ENCODE data around the gene RBFOX2.
"Not testable (repeated sequence)": the region's sequence is repeated elsewhere in the genome, so short reads cannot be mapped to it uniquely, and the experiment has no call there.

RBFOX2 gene

DNA sequence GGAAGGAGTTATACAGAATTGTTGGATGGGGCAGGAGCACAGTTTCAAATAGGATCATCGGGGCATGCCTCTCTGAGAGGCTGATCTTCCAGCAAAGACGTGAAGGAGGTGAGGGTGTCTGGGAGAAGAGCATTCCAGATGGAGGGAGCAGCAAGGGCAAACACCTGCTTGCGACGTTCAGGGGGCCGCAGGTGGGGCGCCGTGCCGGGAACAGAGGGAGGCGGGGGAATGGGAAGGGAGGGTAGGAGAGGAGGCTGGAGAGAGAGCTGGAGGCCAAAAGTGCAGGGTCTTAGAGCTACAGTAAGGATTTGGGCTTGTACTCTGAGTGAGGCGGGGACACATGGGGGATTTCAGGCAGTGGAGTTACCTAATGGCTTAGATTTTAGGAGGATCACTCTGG is 297.3 kb downstream of the RBFOX2 start:
- no peak for DNase-seq

DNA sequence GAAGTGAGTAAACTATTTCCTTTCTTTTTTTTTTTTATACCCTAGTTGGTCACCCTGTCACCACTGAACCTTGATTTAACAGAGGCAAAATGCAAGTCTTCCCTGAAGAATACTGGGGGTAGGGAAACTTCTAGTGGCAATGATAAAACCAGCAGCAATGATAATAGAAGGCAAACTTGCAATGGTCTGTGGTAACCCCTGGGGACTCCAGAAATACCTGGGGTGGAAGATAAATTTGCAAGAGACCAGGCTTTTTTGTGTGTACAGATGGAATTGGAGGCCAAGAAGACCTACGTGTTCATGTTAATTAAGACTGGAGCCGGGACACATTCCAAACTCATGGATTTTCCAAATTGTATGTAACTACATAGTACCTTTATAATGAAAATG is 299.3 kb downstream of the RBFOX2 start:
- no peak for DNase-seq

DNA sequence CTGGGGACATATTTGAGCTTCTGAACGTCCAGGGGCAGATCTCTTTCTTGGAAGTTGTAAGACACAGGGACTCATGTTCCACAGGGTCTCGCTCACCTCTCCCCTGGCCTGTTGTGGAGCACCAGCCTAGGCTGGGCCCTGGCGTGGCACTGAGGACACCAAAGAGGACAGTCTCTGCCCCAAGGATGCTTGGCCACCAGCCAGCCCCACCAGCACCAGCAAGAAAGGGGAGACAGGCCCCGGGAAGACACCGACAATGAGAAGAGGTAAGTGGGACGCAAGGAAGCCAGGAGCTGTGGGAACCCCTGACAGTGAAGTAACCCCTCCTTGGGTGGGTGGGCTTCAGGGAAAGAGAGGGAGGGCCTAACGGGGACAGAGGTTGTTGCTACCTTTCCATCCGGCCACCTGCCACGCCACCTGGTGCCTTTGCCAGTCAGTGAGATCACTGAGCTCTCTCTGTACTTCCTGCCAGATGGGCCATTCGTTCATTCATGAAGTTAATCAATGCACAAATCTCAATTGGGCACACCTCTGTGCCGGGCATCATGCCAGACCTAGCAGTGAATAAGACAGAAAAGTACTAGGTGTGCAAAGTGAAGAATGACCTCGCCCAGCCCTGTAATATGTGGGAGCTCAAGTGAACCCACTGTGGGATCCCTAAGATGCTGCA is 299.9 kb downstream of the RBFOX2 start:
- DNase-seq: no peak

DNA sequence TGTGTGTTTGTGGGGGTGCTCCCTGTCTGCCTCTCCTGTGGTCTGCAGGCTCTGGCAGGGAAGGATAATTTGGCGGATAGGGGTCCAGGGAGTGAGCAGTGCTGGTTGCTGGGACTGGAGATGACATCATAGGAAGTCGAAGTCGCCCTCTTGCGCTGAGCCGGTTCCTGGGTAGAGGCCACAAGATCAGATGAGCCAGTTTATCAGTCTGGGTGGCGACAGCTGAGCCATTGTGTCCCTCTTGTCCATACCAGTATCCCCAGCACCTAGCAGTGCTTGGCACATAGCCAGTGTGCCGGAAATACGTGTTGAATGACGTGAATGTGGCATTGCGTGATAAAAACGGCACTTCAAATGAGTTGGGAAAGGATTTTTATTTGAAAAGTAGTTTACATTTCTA is 301.2 kb downstream of the RBFOX2 start:
- no peak for DNase-seq

DNA sequence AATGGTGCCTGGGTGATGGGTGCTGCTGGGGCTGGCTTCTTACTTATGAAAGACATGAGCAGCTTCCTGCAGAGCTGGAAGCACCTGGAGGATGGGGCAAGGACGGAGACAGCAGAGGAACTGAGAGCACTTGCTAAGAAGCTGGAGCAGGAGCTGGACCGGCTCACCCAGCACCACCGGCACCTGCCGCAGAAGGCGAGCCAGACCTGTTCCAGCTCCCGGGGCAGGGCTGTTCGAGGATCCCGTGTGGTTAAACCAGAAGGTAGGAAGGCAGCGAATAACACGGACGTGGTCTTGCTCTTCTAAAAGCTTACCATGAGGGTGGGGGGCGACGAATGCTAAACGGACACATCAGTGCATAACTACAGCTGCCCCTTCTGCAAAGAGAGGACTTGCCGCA is 301.7 kb downstream of the RBFOX2 start:
- DNase-seq: no peak

DNA sequence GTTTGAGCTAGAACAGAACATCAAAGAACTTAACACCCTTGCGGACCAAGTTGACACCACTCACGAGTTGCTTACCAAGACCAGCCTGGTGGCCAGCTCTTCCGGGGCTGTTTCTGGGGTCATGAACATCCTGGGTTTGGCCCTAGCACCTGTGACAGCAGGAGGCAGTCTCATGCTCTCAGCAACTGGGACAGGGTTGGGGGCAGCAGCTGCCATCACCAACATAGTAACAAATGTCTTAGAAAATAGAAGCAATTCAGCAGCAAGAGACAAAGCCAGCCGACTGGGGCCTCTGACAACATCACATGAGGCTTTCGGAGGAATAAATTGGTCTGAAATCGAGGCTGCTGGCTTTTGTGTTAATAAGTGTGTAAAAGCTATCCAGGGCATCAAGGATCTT is 302.2 kb downstream of the RBFOX2 start:
- DNase-seq: no peak

DNA sequence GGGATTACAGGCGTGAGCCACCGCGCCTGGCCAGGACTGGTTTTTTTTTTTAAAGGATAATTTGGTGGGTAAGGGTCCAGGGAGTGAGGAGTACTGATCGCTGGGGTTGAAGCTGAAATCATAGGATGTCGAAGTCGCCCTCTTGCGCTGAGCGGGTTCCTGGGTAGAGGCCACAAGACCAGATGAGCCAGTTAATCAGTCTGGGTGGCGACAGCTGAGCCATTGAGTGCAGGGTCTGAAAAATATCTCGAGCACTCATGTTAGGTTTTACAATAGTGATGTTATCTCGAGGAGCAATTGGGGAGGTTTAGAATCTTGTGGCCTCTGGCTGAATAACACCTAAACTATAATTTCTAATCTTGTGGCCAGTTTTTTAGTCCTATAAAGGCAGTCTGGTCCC is 303.1 kb downstream of the RBFOX2 start:
- no peak for DNase-seq

DNA sequence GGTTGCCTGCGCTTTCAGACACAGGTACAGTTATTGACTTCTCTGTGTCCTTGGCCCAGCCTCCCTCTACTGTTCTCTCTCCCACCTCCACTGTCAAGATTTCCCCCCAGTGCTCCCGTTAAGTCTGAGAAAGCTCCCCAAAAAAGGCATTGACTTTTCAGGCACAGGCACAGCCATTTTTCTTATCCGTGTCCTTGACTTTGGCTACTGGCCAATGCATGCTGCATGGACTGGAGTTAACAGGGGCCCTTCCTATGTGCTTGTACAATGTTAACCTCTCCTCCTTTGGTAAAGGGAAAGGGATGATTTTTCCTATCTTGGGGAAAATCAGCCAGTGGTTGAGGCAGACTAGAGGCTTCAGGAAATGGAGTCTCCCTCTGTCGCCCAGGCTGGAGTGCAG is 306.7 kb downstream of the RBFOX2 start:
- no peak for DNase-seq

DNA sequence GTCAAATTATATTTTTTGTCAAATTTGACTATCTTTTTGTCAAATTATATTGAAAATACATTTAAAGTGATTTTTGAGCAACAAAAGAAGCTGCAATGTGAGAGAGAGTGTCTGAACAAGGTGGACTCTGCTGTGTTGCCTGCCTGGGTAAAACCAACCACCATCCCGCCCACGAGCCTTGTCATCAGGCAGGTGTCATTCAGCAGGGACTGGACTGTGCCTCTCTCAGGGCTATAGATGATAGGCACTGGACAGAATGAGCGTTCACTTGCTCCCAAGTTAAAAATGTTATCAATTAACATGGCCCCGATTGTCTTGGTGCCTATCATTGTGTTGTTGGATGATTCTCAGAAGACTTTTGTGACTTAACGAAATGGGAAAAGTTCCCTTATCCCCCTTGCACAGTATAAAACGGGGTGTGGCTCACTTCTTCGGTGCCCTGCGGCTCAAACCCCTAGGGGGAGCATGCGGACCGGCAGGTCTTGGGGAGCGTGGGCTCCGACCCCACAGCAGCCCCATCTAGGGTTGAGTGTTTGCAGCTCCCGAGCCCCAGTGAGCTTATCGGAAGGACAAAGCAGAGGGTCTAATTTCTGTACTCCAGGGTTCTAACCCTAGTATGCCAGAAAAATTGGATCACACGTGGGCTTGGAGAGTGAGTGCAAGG is 309.3 kb downstream of the RBFOX2 start:
- DNase-seq: no peak

DNA sequence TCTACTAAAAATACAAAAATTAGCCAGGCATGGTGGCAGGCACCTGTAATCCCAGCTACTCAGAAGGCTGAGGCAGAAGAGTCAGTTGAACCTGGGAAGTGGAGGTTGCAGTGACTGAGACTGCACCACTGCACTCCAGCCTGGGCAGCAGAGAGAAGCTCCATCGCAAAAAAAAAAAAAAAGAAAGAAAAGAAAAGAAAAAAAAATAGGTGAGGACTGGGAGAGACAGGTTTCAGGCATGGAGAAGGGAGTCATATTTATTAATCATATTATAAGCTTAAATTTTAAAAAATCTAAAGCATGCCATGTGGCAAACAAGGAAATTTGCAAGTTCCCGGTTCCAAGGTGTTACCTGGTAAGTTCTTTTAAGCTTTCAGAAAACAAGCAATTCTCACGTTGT is 311.1 kb downstream of the RBFOX2 start, which contains the start of gene APOL5:
TSS of gene APOL5 (plus strand) at position 301 of the 400 bp plus-strand sequence. CDS start at position 301, 0 bp downstream.
- no peak for DNase-seq

DNA sequence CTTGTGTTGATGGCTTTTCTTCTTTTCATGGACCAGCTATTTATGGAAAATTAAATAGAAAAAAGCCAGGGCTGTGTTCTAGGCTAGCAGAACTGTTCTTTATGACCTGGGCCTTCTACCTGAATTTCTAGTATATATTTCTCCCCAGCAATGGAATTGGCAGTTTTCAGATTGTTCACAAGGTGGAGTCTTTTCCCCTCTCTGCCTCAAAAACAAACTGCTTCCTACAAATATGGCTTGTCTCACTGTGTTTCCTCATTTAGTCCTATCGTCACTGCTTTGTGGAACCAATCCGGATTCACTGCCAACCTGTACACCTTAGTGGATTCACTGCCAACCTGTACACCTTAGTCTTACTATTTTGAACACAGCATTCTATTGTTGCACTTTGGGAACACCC is 316.0 kb downstream of the RBFOX2 start:
- no peak for DNase-seq

DNA sequence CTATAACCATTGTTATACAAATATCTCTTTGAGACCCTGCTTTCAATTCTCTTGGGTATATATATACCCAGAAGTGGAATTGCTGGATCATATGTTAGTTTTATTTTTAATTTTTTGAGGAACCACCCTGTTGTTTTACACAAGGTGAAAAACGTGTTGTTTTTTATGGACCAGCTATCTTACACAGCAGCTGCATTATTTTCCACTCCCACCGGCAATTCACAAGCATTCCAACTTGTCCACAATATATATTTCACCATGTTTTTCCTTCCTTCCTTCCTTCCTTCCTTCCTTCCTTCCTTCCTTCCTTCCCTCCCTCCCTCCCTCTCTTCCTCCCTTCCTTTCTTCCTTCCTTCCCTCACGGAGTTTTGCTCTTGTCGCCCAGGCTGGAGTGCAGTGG is 317.3 kb downstream of the RBFOX2 start:
- DNase-seq: no peak

DNA sequence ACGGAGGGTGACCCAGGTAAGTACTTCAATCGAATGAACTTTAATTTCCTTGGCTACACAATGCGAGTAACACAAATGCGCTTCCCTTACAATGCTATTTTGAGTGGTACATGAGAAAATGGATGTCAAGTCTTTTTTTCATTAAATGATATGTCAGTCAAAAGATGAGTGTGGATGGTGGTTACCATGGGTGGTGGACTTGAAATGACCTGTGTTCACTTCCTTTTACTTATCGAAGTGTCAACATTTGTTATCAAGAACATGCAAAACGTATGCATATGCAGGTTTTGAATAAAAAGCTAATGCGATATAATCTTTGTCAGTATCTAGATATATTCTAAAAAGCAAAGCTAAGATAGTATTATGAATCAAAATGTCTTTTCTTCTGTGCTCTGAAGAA is 319.7 kb downstream of the RBFOX2 start:
- no peak for DNase-seq

DNA sequence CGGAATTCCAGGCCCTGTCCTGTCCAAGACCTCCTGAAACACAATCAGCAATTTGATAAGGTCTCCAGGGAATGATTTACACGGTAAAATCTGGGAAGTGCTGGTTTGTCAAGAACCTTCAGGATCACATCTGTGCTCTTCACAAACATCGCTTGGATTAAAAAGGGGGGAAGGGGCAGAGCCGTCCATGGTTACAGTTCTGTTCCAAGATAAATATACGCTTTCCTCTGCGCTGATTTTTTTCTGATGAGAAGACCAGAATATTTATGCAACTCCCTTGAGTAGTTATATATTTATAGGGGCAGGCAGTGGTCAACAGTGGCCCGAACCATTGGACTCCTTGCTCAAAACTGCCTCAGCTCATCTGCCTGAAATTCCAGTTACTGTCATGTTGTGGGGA is 320.2 kb downstream of the RBFOX2 start:
- DNase-seq: no peak

DNA sequence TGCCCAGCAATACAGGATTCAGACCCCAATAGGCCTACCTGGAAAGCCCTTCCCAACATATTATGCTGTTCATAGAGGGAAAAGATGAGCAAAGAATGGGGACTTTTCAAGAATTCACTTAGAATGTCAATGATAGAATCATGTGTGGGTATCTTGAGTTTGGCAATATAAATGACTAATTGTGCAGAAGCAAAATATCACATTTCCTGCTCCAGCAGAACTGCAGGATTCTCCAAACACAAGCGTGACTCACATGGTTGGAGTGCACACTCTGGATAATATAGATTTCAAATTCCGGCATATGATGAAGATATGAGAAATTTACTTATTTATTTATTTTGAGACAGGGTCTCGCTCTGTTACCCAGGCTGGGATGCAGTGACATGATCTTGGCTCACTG is 323.5 kb downstream of the RBFOX2 start:
- no peak for DNase-seq

DNA sequence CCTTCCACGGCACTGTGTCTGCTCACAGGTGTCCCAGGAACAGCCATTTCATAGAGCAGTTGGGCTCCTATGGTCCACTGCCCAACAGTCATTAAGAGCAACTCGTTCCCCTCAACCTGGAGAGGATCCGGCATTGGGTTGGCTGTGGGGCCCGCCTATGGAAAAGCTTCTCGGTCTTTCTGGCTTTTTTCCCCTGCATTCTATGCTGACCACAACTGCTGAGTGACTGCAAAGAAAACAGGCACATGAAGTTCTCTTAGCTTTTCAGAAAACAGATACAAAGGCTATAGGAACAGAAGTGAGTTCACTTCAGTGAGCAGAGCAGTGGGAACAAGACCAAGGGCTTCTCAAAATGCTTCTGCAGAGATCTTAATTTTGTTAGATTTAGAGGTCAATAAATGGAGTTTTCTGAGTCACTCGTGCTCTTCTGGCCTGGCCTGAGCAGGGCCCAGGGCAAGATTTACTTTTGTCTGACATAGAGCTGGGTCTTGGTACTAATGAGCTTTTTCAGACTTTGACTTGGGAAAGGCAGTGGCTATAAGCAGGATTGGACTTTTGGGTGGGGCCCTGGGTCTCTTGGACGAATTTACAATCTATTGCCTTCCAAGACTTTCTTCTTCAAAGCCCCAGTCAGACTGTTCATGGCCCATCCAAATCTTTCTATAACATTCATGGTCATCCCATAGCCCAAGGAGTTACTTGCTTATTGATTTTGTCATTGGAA is 324.6 kb downstream of the RBFOX2 start:
- no peak for DNase-seq

DNA sequence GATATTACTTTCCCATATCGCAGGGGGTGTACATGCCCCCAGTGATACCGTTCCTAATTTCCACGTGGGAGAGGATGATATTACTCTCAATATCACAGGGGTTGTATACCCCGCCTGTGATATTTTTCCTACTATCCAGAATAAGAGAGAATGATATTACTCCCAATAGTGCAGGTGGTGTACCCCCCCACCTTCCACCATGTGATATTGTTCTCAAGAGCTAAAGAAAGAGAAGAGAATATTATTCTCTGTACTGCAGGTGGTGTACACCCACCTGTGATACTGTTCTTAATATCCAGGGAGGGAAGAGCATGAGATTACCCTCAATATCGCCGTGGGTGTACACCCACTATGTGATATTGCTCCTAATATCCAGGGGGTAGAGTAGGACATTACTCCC is 328.8 kb downstream of the RBFOX2 start:
- DNase-seq: not testable (repeated sequence)

DNA sequence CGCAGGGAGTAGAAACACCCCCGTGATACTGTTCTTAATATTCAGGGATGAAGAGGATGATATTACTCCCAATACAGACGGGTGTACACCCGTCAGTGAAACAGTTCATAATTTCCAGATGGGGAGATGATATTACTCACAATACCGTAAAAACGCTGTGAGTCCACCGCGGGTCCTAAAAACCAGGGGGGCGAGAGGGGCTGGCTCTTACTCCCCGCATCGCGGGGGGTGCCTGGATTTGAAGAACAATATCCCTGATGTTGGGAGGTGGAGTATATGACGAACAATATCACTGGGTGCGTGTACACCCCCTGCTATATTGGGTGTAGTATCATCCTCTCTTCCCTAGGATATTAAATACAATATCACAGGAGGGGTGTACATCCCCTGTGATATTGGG is 331.5 kb downstream of the RBFOX2 start:
- no peak for DNase-seq

DNA sequence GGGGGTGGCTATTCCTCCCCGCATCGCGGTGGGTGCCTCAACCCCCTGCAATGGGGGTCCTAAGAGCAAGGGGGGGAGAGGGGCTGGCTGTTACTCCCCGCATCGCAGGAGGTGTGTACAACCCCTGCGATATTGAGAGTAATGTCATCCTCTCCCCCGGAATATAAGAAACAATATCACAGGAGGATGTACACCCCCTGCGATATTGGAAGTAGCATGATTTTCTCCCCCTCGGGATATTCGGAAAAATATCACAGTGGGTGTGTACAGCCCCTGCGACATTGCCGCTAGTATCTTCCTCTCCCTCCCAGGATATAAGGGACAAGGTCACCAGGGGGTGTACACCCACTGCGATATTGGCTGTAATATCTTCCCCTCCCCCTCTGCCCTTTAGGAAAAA is 333.4 kb downstream of the RBFOX2 start:
- no peak for DNase-seq

DNA sequence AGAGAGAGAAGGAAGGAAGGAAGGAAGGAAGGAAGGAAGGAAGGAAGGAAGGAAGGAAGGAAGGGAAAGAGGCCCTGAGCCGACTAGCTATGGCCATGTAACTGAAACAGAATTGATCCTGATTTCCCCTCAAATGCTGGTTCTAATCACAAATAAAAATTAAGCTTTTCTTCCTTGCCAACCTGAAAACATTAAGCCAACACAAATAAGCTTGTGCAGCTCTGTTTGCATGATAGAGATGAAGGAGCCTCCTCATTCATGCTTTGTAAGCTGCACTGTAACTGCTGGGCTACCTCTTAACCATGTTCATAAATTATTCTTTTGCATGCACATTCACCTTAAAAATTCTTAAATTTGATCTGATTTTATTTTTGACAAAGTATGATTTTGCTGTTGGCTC is 338.6 kb downstream of the RBFOX2 start:
- DNase-seq: no peak

DNA sequence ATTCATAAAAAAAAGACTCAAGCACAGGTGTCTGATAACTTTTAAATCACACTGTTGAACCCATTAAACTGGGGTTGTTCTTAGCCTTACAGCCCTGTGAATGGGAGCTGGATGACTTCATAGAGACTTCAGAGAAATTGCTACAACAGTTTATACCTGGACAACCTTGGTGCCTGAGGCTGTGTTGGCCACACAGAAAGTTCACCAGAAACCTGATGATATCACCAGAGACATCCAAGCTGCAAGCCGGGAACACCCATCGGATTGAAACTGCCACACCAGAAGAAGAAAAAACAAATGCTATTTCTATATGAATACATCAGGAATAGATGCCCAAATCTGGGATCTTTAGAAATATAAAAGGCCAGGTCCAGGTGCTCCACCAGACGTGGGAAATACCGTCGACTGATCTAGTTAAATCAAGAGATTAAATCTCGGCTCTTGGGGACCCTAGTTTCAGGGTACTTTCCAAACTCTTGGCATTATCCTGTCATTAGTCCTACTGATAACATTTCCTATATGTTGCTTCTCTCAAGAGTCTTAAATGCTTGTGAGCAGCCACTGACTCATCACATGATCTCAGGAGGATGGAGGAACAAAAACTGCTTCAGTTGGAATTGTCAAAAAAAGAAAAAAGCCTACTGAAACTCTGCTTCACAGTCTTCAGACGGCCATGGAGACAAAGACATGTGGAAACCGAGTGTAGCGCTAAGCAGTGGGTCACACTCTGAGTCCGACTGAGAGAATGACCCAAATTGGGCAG is 339.5 kb downstream of the RBFOX2 start:
- no peak for DNase-seq

All from CD4-positive, alpha-beta T cell treated with Interferon gamma for 1 hour (primary cell).